ENCODE results near the gene PLK5. TPM values are rescaled to one million over a fixed set of nuclear protein-coding genes. Genes with fewer than 3 reads are reported as not detected.

Gene PLK5
- total and polyA plus RNA-seq, 3 experiments from 2014 or later, result not detected

DNA sequence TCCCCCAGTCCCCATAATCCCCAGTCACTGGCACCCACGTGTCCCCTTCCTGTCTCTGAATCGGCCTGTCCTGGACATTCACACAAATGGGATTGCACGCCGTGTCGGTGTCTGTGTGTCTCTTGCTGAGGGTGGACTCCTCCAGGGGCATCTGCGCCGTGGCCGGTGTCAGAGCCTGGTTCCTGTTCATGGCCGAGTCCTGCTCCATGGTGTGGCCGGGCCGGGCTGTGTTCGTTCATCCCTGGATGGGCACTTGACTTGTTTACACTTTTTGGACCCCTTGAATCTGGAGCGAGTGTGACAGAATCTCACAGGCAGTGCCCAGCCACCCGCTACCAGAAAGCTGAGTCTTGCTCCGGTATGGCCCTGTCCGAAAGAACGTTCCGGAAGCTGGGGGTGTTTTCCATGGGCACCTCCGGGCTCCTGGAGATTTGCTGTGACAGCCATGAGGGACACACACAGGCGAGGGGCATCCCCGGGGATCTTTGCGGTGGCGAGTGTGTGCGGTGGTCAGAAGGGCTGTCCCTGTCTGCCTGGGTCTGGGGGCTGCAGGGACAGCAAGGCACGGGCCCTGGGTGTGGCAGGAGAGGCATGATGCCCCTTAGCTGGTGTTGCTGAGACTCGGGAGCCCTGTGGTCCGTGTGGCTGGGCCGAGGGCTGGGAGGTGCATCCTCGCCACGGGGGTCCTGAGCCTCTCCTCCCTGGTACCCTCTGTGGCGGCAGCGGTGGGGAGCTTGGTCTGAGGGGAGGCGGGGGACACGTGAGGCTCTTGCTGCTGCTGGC, 50.7 kb downstream of the PLK5 start:
- peaks cover 0 to 3% of the 10 kb centered on the region in 2 donors for H3K27me3 Mint-ChIP-seq
- H3K9me3 Mint-ChIP-seq, result no peaks in the 10 kb centered on the region
- H3K27ac Mint-ChIP-seq, result no peak overlapping the region
- H3K36me3 Mint-ChIP-seq, result peaks cover 0 to 19% (median 0%) of the 10 kb centered on the region in 3 donors
- no peak for DNase-seq
- CTCF ChIA-PET, result no interaction called here
- H3K4me1 Mint-ChIP-seq, result peaks cover 0 to 3% (median 2%) of the 10 kb centered on the region in 3 donors
- no peak overlapping the region for H3K4me3 ChIP-seq (ENCODE audit: low read length)
- no peaks in the 10 kb centered on the region for H3K27me3 ChIP-seq (ENCODE audit: insufficient read depth, low read length, poor library complexity, severe bottlenecking)
- no peak overlapping the region for H3K27ac ChIP-seq (ENCODE audit: low read depth, low read length)
- H3K36me3 ChIP-seq (ENCODE audit: insufficient read depth, low read length), result no peaks in the 10 kb centered on the region
- POLR2A ChIA-PET, result no interaction called here
- no peaks in the 10 kb centered on the region for H3K4me1 ChIP-seq (ENCODE audit: insufficient read depth, low read length)
- no peaks in the 10 kb centered on the region for H3K9me3 ChIP-seq (ENCODE audit: low read length)
- H3K4me3 Mint-ChIP-seq, result no peak overlapping the region

DNA sequence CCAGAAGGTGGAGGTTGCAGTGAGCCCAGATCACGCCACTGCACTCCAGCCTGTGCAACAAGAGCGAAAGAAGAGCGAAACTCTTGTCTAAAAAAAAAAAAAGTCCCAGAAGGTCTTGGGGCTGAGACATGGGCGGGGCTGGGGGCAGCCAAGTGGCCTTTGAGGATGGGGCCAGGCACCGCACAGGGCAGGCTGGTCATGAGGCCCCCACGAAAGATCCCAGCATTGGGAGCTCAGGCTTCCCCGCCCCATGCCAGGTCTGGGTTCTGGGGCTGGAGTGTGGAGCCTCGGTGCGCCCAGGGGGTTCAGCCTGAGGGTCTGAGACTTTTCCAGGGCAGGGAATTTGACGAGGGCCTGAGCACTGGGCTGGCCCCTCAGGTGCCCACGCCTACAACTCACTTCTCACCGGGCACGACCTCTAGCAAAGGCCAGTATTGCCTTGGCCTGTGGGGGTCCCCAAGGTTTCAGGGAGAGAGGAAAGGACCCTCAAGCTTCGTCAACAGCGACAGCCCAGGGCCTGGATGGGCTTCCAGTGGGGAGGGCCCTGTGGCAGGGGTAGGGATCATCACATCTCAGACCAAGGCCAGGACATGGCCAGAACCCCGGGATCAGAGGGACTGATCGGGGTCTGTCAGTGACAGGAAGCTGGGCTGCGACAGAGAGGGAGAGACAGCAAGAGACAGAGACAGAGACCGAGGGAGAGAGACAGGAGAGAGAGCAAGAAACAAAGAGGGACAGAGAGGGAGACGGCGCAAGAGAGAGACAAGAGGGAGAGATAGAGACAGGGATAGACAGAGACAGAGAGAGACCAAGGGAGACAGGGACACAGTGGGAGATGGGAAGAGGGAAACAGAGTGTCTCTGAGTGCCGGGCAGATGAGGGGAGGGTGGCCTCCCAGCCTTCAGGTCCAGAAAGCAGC, 51.7 kb downstream of the PLK5 start:
- H3K4me3 ChIP-seq (ENCODE audit: low read length), result no peak overlapping the region
- H3K9me3 ChIP-seq (ENCODE audit: low read length), result no peaks in the 10 kb centered on the region
- Mint-ChIP-seq H3K4me3 (no peak overlapping the region), H3K27ac (peak overlapping the region in 1 of 8 donors; percentile 79), H3K36me3 (peaks cover 0 to 28% (median 1%) of the 10 kb centered on the region in 3 donors), H3K4me1 (no peaks in the 10 kb centered on the region), H3K9me3 (no peaks in the 10 kb centered on the region), H3K27me3 (no peaks in the 10 kb centered on the region)
- H3K4me1 ChIP-seq (ENCODE audit: insufficient read depth, low read length), result no peaks in the 10 kb centered on the region
- ChIA-PET POLR2A (no interaction called here), CTCF (no interaction called here)
- no peak for DNase-seq
- H3K27me3 ChIP-seq (ENCODE audit: insufficient read depth, low read length, poor library complexity, severe bottlenecking), result no peaks in the 10 kb centered on the region
- H3K27ac ChIP-seq (ENCODE audit: low read depth, low read length), result no peak overlapping the region
- no peaks in the 10 kb centered on the region for H3K36me3 ChIP-seq (ENCODE audit: insufficient read depth, low read length)

- DNase-seq, result no peak
- no peak overlapping the region for H3K4me3 Mint-ChIP-seq
- no peaks in the 10 kb centered on the region for H3K27me3 ChIP-seq (ENCODE audit: insufficient read depth, low read length, poor library complexity, severe bottlenecking)
- H3K4me1 ChIP-seq (ENCODE audit: insufficient read depth, low read length), result no peaks in the 10 kb centered on the region
- ChIA-PET POLR2A (no interaction called here), CTCF (no interaction called here)
- H3K9me3 ChIP-seq (ENCODE audit: low read length), result no peaks in the 10 kb centered on the region
- H3K27ac ChIP-seq (ENCODE audit: low read depth, low read length), result no peak overlapping the region
- H3K36me3 ChIP-seq (ENCODE audit: insufficient read depth, low read length), result peaks cover 5% of the 10 kb centered on the region
- no peaks in the 10 kb centered on the region for H3K9me3 Mint-ChIP-seq
- peaks cover 0 to 37% (median 3%) of the 10 kb centered on the region in 3 donors for H3K36me3 Mint-ChIP-seq
- no peaks in the 10 kb centered on the region for H3K27me3 Mint-ChIP-seq
- no peak overlapping the region for H3K4me3 ChIP-seq (ENCODE audit: low read length)
- no peaks in the 10 kb centered on the region for H3K4me1 Mint-ChIP-seq
- H3K27ac Mint-ChIP-seq, result no peak overlapping the region
These were observed 52.6 kb downstream of the PLK5 start for GRCh38 chr19:1576242-1577089.

DNA sequence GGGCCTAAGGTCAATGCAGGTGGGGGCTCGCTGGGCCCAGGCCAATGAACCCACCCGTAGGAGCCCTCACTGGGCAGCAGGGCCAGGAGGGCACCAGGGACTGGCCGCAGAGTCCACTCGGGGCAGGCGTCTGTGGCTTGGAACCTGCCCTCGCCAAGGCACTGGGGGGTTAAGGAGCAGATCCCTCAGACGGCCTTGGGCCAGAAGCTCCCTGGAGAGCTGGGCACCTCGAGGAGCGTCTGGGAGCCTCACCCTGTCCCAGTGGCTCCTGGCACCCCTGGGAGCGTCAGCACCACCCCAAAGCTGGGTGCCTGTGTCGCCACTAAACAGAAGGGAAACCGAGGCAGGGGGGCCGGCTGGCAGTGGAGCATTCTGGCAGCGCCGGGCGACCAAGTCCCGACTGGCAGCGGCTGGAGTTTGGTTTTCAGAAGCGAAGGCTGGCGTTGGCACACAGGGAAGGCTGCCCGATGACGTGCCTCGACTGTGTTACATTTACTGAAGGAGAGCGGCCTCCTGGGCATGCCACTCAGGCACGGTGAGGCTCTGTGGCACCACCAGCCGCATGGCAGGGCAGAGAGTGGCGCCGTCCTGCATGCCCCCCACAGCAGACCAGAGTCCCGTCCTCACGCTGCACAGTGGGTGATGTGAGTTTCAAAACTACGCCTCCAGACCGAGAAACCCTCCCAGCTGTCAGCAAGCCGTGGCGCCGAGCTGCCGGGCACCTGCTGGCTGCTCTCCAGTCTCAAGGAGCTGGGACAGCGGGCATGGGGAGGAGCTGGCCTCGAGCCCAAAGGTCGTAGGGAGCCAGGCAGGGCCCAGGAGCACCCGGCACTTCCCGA, 53.4 kb downstream of the PLK5 start:
- H3K27me3 Mint-ChIP-seq, result no peaks in the 10 kb centered on the region
- no peak overlapping the region for H3K4me3 Mint-ChIP-seq
- Histone ChIP-seq H3K27me3 (ENCODE audit: insufficient read depth, low read length, poor library complexity, severe bottlenecking) (no peaks in the 10 kb centered on the region), H3K4me1 (ENCODE audit: insufficient read depth, low read length) (no peaks in the 10 kb centered on the region), H3K36me3 (ENCODE audit: insufficient read depth, low read length) (peaks cover 9% of the 10 kb centered on the region), H3K9me3 (ENCODE audit: low read length) (no peaks in the 10 kb centered on the region), H3K4me3 (ENCODE audit: low read length) (no peak overlapping the region), H3K27ac (ENCODE audit: low read depth, low read length) (no peak overlapping the region)
- no peaks in the 10 kb centered on the region for H3K9me3 Mint-ChIP-seq
- H3K27ac Mint-ChIP-seq, result peak overlapping the region in 1 of 8 donors; percentile 88
- CTCF ChIA-PET, result no interaction called here
- DNase-seq, result no peak
- H3K4me1 Mint-ChIP-seq, result no peaks in the 10 kb centered on the region
- peaks cover 0 to 44% (median 3%) of the 10 kb centered on the region in 3 donors for H3K36me3 Mint-ChIP-seq
- POLR2A ChIA-PET, result no interaction called here

DNA sequence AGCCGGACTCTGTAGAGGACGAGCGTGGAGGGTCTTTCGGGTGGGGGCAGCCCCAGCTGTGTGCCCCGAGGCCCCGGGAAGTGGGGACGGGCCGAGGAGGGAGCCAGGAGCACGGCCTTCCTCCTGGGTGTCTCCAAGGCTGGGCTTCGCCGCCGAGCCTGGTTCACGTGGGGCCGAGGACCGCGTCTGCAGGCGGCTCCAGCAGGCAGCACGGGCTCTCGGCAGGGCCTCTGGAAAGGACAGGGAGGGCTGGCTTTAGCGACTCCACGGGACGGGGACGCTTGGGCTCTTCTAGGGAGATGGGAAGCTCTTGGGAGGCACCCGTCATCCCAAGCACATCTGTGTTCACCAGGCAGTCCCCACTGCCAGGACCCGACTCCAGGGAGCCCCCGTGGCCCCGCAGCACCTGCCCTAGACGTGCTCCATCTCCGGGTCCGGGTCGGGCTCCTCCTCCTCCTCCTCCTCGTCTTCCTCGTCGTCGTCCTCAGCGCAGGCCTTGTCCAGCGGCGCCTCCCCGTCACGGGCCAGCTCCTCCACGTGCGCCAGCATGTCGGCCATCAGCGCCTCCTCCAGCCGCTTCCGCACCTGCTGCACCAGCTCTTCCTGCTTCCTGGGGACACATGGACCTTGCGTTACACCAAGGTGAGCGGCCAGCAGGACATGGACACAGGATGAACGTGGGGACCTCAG, 54.2 kb downstream of the PLK5 start:
- ChIA-PET CTCF (interaction anchor here (0.9 kb wide), 1 partner anchor 9 kb away, joined by 3 read pairs; no protein-coding TSS in a partner anchor), POLR2A (no interaction called here)
- Histone ChIP-seq H3K36me3 (ENCODE audit: insufficient read depth, low read length) (peaks cover 13% of the 10 kb centered on the region), H3K4me1 (ENCODE audit: insufficient read depth, low read length) (no peaks in the 10 kb centered on the region), H3K9me3 (ENCODE audit: low read length) (no peaks in the 10 kb centered on the region), H3K4me3 (ENCODE audit: low read length) (no peak overlapping the region), H3K27me3 (ENCODE audit: insufficient read depth, low read length, poor library complexity, severe bottlenecking) (no peaks in the 10 kb centered on the region), H3K27ac (ENCODE audit: low read depth, low read length) (no peak overlapping the region)
- H3K27ac Mint-ChIP-seq, result no peak overlapping the region
- DNase-seq, result no peak
- no peaks in the 10 kb centered on the region for H3K27me3 Mint-ChIP-seq
- H3K36me3 Mint-ChIP-seq, result peaks cover 0 to 48% (median 3%) of the 10 kb centered on the region in 3 donors
- no peak overlapping the region for H3K4me3 Mint-ChIP-seq
- no peaks in the 10 kb centered on the region for H3K4me1 Mint-ChIP-seq
- H3K9me3 Mint-ChIP-seq, result no peaks in the 10 kb centered on the region

- Mint-ChIP-seq H3K4me1 (no peaks in the 10 kb centered on the region), H3K4me3 (no peak overlapping the region), H3K36me3 (peaks cover 0 to 56% (median 3%) of the 10 kb centered on the region in 3 donors), H3K9me3 (no peaks in the 10 kb centered on the region), H3K27ac (peak overlapping the region in 1 of 8 donors; percentile 54), H3K27me3 (no peaks in the 10 kb centered on the region)
- H3K27me3 ChIP-seq (ENCODE audit: insufficient read depth, low read length, poor library complexity, severe bottlenecking), result no peaks in the 10 kb centered on the region
- no peaks in the 10 kb centered on the region for H3K4me1 ChIP-seq (ENCODE audit: insufficient read depth, low read length)
- peaks cover 13% of the 10 kb centered on the region for H3K36me3 ChIP-seq (ENCODE audit: insufficient read depth, low read length)
- CTCF ChIA-PET, result interaction anchor here (1.2 kb wide), 1 partner anchor 11 kb away, joined by 5 read pairs; no protein-coding TSS in a partner anchor
- DNase-seq, result no peak
- no peaks in the 10 kb centered on the region for H3K9me3 ChIP-seq (ENCODE audit: low read length)
- H3K4me3 ChIP-seq (ENCODE audit: low read length), result no peak overlapping the region
- POLR2A ChIA-PET, result interaction anchor here (1.3 kb wide), 1 partner anchor 14 kb away, joined by 4 read pairs; the partner anchor contains the start of gene MBD3
- no peak overlapping the region for H3K27ac ChIP-seq (ENCODE audit: low read depth, low read length)
These were observed 55.3 kb downstream of the PLK5 start for GRCh38 chr19:1579222-1579621.

- H3K4me1 Mint-ChIP-seq, result no peaks in the 10 kb centered on the region
- CTCF ChIA-PET, result no interaction called here
These were observed 56.5 kb downstream of the PLK5 start for GRCh38 chr19:1580382-1580781.

More at GRCh38 chr19:1580382-1580781, 56.5 kb downstream of the PLK5 start:
- Mint-ChIP-seq H3K9me3 (no peaks in the 10 kb centered on the region), H3K36me3 (peaks cover 0 to 63% (median 3%) of the 10 kb centered on the region in 3 donors), H3K4me3 (no peak overlapping the region), H3K27me3 (no peaks in the 10 kb centered on the region), H3K27ac (no peak overlapping the region)
- DNase-seq, result no peak
- Histone ChIP-seq H3K4me1 (ENCODE audit: insufficient read depth, low read length) (no peaks in the 10 kb centered on the region), H3K4me3 (ENCODE audit: low read length) (no peak overlapping the region), H3K27ac (ENCODE audit: low read depth, low read length) (no peak overlapping the region), H3K36me3 (ENCODE audit: insufficient read depth, low read length) (peaks cover 13% of the 10 kb centered on the region), H3K27me3 (ENCODE audit: insufficient read depth, low read length, poor library complexity, severe bottlenecking) (no peaks in the 10 kb centered on the region), H3K9me3 (ENCODE audit: low read length) (no peaks in the 10 kb centered on the region)
- POLR2A ChIA-PET, result interaction anchor here (1.3 kb wide), 1 partner anchor 13 kb away, joined by 4 read pairs; the partner anchor contains the start of gene MBD3
